ENCODE results near the gene NFIB. TPM values are rescaled to one million over a fixed set of nuclear protein-coding genes. Genes with fewer than 3 reads are reported as not detected.

The NFIB gene
- polyA plus RNA-seq, 1 experiment: 0.47 TPM

GRCh38 chr9:14303521-14303920 lies 10.4 kb downstream of the NFIB start:
- TF ChIP-seq CTCF (IDR thresholded peaks at IDR 0.05; ENCODE audit: insufficient read depth, low read depth, low read length): no peak
- H3K36me3 ChIP-seq (ENCODE audit: control insufficient read depth, insufficient read depth, low read length): no peaks in the 10 kb centered on the region
- DNase-seq (ENCODE audit: low read depth): no peak
- ChIA-PET POLR2A (no interaction called here), CTCF (no interaction called here)
- H3K4me3 ChIP-seq (ENCODE audit: low read depth, low read length): no peak overlapping the region
- peaks cover 2% of the 10 kb centered on the region for H3K27me3 ChIP-seq (ENCODE audit: control insufficient read depth, insufficient read depth, low read length)

- no peak for TF ChIP-seq CTCF (IDR thresholded peaks at IDR 0.05; ENCODE audit: insufficient read depth, low read depth, low read length)
- ChIA-PET POLR2A (no interaction called here), CTCF (no interaction called here)
- Histone ChIP-seq H3K4me3 (ENCODE audit: low read depth, low read length) (no peak overlapping the region), H3K27me3 (ENCODE audit: control insufficient read depth, insufficient read depth, low read length) (peaks cover 2% of the 10 kb centered on the region), H3K36me3 (ENCODE audit: control insufficient read depth, insufficient read depth, low read length) (no peaks in the 10 kb centered on the region)
- no peak for DNase-seq (ENCODE audit: low read depth)
These were observed 10.8 kb downstream of the NFIB start for GRCh38 chr9:14303100-14303499.

GRCh38 chr9:14302405-14302804 lies 11.5 kb downstream of the NFIB start:
- DNase-seq (ENCODE audit: low read depth): no peak
- CTCF ChIA-PET: no interaction called here
- POLR2A ChIA-PET: no interaction called here

GRCh38 chr9:14301583-14302021 lies 12.3 kb downstream of the NFIB start:
- Histone ChIP-seq H3K36me3 (ENCODE audit: control insufficient read depth, insufficient read depth, low read length) (no peaks in the 10 kb centered on the region), H3K27me3 (ENCODE audit: control insufficient read depth, insufficient read depth, low read length) (peaks cover 2% of the 10 kb centered on the region), H3K4me3 (ENCODE audit: low read depth, low read length) (no peak overlapping the region)
- no peak for TF ChIP-seq CTCF (IDR thresholded peaks at IDR 0.05; ENCODE audit: insufficient read depth, low read depth, low read length)
- ChIA-PET CTCF (no interaction called here), POLR2A (no interaction called here)
- no peak for DNase-seq (ENCODE audit: low read depth)

More at GRCh38 chr9:14302405-14302804, 11.5 kb downstream of the NFIB start:
- TF ChIP-seq CTCF (IDR thresholded peaks at IDR 0.05; ENCODE audit: insufficient read depth, low read depth, low read length): no peak
- Histone ChIP-seq H3K36me3 (ENCODE audit: control insufficient read depth, insufficient read depth, low read length) (no peaks in the 10 kb centered on the region), H3K4me3 (ENCODE audit: low read depth, low read length) (no peak overlapping the region), H3K27me3 (ENCODE audit: control insufficient read depth, insufficient read depth, low read length) (peaks cover 2% of the 10 kb centered on the region)

GRCh38 chr9:14301006-14301405 lies 12.9 kb downstream of the NFIB start:
- Histone ChIP-seq H3K36me3 (ENCODE audit: control insufficient read depth, insufficient read depth, low read length) (no peaks in the 10 kb centered on the region), H3K27me3 (ENCODE audit: control insufficient read depth, insufficient read depth, low read length) (peaks cover 2% of the 10 kb centered on the region), H3K4me3 (ENCODE audit: low read depth, low read length) (no peak overlapping the region)
- CTCF ChIA-PET: no interaction called here
- POLR2A ChIA-PET: no interaction called here
- TF ChIP-seq CTCF (IDR thresholded peaks at IDR 0.05; ENCODE audit: insufficient read depth, low read depth, low read length): no peak
- no peak for DNase-seq (ENCODE audit: low read depth)

All from BJ (cell line).